Measurements from ENCODE around the gene ADAMTS16.

DNA sequence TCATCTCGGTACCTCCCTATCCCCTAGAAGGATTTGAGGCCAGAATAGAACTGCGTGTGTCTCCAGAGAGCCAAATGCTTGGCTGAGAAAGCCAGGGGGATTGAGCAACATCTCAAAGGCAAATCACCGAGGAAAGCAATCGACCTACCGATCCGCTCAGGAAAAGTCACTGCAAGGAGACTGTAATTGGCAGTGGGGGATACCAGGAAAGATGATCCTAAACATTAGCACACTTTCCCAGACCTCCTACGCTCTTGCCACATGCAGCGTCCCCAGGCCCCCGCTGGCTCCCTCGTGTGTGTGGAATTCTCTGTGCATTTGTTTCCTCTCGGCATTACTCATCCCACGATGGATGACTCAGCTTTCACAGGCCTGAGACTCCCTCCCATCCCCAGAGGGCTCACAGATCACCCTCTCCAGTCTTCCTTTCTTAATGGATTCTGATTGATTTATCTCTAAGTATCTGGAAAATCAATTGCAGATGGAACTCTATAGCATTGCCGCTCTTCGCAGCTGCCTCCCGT is 200.1 kb downstream of the ADAMTS16 start:
- TF ChIP-seq EZH2 (IDR thresholded peaks at IDR 0.05): no peak
- TF ChIP-seq FOXP2 (optimal IDR thresholded peaks at IDR 0.05; ENCODE audit: control extremely low read depth, extremely low read length, insufficient read depth): no peak
